Testis (tissue), 2 donors: ENCODE data around the gene SPSB4.

Source experiments
- CTCF ChIP-seq, 3 experiments: fragments of 450-650 bp in 2 of 3; fragments of 200-600 bp in 1 of 3; sonication (generic) in 1 of 3; IDR thresholded peaks; one replicate each; pipeline ENCODE4 v1.5.1; 2016 to 2019; ENCODE audit warnings: antibody characterized with exemption in 3 of 3, mild to moderate bottlenecking in 2 of 3, moderate library complexity in 1 of 3
- POLR2A ChIP-seq: fragments of 450-650 bp; IDR thresholded peaks from one replicate; pipeline ENCODE4 v1.6.1; 2017; ENCODE audit warnings: antibody characterized with exemption, mild to moderate bottlenecking, moderate library complexity

- TF ChIP-seq CTCF (IDR thresholded peaks at IDR 0.05) (no peak), POLR2A (no peak)
Measured at GRCh38 chr3:141148770-141149169, 97.6 kb downstream of the SPSB4 start.
